Adrenal gland (tissue), 5 donors: ENCODE measurements around the gene CEACAM19.

Experiments
- CTCF ChIP-seq, 6 experiments: fragments of 450-650 bp in 4 of 6; fragments of 200-600 bp in 2 of 6; sonication (generic) in 1 of 6; IDR thresholded peaks; 1 replicate in 5 of 6; 2 replicates in 1 of 6; pipeline versions ENCODE4 v1.5.1 to v1.8.0; 2016 to 2021; ENCODE audit warnings: antibody characterized with exemption in 6 of 6, mild to moderate bottlenecking in 2 of 6, moderate library complexity in 1 of 6
- POLR2A ChIP-seq, 2 donors: fragments of 450-650 bp; IDR thresholded peaks; one replicate each; pipeline ENCODE4 v1.6.1; 2017; ENCODE audit warnings: antibody characterized with exemption in 2 of 2, mild to moderate bottlenecking in 2 of 2, moderate library complexity in 1 of 2
- donor health status: DM: no; HTN: no; CAD: no.

GRCh38 chr19:44634785-44635184 lies 36.5 kb upstream of the CEACAM19 start:
- no peak for TF ChIP-seq CTCF (IDR thresholded peaks at IDR 0.05)
- no peak for TF ChIP-seq POLR2A (IDR thresholded peaks at IDR 0.05)
